Epithelial cell of esophagus (primary cell): Measurements from ENCODE around the gene LARP1.

Experiments used
- DNase-seq: peaks from one replicate; pipeline ENCODE4 v3.0.0; 2010; ENCODE audit warnings: low read depth
- H3K4me3 ChIP-seq: 2 replicates; pipeline ENCODE4 v1.5.1; 2011; ENCODE audit warnings: mild to moderate bottlenecking, low read length, control low read depth
- CTCF ChIP-seq: IDR thresholded peaks from 2 replicates; pipeline ENCODE4 v1.5.1; 2011; ENCODE audit warnings: low read depth, mild to moderate bottlenecking, low read length, control low read depth, inconsistent platforms; ENCODE audit not compliant: insufficient read depth; ENCODE audit errors: missing control alignments

Gene LARP1

GRCh38 chr5:154765396-154765925 is 10.3 kb downstream of the LARP1 start:
- no peak for TF ChIP-seq CTCF
- no peak for DNase-seq
- no peak overlapping the region for H3K4me3 ChIP-seq

GRCh38 chr5:154766558-154767281 is 11.5 kb downstream of the LARP1 start:
- no peak for TF ChIP-seq CTCF
- no peak overlapping the region for H3K4me3 ChIP-seq
- DNase-seq = no peak

GRCh38 chr5:154767576-154767975 is 12.4 kb downstream of the LARP1 start:
- DNase-seq = no peak
- TF ChIP-seq CTCF = no peak
- H3K4me3 ChIP-seq = no peak overlapping the region

- DNase-seq = no peak
- H3K4me3 ChIP-seq = no peak overlapping the region
- no peak for TF ChIP-seq CTCF
Measured at GRCh38 chr5:154768207-154768606, 13.0 kb downstream of the LARP1 start.

GRCh38 chr5:154770111-154770510 is 14.9 kb downstream of the LARP1 start:
- no peak for DNase-seq
- no peak for TF ChIP-seq CTCF
- H3K4me3 ChIP-seq = no peak overlapping the region

GRCh38 chr5:154771383-154771901 is 16.3 kb downstream of the LARP1 start:
- TF ChIP-seq CTCF = no peak
- DNase-seq = no peak
- no peak overlapping the region for H3K4me3 ChIP-seq

GRCh38 chr5:154773326-154773725 is 18.1 kb downstream of the LARP1 start:
- no peak for TF ChIP-seq CTCF
- no peak for DNase-seq
- H3K4me3 ChIP-seq = no peak overlapping the region
